ENCODE measurements around the gene C10orf67.
A peak's percentile ranks its signal among the peaks of the same experiment; 100 is the strongest.

C10orf67 gene

DNA sequence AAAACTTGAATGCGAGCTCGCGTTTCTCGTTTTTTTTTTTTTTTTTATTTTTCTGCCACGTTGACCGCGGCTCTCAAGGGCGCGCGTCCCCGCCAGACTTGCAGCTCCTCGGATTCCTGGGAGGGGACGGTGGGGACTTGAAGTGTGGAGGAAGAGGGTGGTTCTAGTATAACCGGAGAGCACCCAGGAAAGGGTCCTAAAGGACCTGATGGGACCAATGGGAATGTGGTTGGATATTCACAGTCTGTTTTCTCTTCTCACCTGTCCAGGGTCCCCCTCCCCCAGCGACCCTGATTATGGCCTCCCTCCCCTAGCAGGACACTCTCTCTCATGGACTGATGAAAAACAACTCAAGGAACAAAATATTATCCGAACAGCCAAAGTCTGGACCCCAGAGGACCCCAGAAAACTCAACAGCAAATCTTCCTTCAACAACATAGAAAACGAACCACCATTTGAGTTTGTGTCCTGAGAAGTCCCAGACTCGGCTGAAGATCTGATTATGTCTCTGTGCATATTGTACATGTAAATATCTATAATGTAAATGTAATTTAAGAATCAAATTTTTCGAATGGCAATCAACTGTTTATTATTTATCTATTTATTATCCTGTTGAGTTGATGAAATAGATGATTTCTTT, 151.0 kb downstream of the C10orf67 start:
- TF ChIP-seq, protein P1, sequence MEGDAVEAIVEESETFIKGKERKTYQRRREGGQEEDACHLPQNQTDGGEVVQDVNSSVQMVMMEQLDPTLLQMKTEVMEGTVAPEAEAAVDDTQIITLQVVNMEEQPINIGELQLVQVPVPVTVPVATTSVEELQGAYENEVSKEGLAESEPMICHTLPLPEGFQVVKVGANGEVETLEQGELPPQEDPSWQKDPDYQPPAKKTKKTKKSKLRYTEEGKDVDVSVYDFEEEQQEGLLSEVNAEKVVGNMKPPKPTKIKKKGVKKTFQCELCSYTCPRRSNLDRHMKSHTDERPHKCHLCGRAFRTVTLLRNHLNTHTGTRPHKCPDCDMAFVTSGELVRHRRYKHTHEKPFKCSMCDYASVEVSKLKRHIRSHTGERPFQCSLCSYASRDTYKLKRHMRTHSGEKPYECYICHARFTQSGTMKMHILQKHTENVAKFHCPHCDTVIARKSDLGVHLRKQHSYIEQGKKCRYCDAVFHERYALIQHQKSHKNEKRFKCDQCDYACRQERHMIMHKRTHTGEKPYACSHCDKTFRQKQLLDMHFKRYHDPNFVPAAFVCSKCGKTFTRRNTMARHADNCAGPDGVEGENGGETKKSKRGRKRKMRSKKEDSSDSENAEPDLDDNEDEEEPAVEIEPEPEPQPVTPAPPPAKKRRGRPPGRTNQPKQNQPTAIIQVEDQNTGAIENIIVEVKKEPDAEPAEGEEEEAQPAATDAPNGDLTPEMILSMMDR (IDR thresholded peaks at IDR 0.05; ENCODE audit: insufficient read depth, low read depth, low read length, missing control alignments), result no peak
- no peak overlapping the region for H3K4me3 ChIP-seq (ENCODE audit: low read length)
- DNase-seq (ENCODE audit: low read depth), result no peak

DNA sequence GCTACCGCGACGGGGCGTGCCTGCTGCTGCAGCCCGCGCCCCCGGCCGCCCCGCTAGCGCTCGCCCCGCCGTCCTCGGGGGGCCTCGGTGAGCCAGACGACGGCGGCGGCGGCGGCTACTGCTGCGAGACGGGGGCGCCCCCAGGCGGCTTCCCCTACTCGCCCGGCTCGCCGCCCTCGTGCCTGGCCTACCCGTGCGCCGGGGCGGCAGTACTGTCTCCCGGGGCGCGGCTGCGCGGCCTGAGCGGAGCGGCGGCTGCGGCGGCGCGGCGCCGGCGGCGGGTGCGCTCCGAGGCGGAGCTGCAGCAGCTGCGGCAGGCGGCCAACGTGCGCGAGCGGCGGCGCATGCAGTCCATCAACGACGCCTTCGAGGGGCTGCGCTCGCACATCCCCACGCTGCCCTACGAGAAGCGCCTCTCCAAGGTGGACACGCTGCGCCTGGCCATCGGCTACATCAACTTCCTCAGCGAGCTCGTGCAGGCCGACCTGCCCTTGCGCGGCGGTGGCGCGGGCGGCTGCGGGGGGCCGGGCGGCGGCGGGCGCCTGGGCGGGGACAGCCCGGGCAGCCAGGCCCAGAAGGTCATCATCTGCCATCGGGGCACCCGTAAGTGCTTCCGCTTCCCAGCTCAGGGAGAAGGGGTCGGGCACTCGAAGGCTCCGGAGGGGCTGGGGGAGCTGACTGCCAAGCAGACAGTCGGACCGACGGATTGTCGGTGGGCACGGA, 151.7 kb downstream of the C10orf67 start:
- H3K4me3 ChIP-seq (ENCODE audit: low read length), result no peak overlapping the region
- TF ChIP-seq, protein P1 (IDR thresholded peaks at IDR 0.05; ENCODE audit: insufficient read depth, low read depth, low read length, missing control alignments), result no peak

DNA sequence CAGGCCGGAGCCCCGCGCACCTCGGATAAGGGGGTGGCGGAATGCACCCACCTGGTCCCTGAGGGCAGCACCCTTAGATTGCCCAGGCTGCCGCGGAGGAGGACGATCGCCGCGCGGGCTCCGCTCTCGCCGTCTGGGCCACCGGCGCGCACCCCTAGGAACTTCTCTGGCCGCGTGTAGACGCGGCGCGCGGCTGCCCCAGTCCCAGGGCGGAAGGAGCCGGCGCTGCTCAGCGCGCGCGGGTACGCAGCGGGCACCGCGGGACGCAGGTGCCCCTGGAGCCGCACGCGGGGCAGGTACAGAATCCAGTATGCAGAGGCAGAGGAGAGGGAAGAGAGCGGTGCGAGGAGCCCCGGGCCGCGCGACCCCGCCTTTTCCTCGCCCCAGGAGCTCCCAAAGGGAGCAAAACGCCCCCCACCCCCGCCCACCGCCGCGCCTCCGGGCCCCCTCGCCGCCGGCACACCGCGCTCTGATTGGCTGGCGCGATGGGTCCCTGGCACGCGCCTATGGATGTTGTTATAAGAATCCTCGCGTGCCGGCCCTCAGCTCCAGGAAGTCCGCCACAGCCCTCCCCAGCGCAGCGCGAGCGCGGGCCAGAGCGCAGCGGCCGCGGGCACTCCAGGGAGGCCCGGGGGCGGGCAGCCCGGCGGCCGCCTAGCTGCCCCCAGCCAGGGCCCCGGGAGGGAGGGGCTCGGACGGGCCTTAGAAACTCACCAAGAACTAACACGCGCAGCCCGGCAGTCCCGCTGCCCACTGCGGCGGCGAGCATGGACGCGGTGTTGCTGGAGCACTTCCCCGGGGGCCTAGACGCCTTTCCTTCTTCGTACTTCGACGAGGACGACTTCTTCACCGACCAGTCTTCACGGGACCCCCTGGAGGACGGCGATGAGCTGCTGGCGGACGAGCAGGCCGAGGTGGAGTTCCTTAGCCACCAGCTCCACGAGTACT, 152.6 kb downstream of the C10orf67 start, which contains the start of gene PTF1A:
TSS of gene PTF1A (plus strand) at position 549 of the 948 bp plus-strand sequence. CDS start at position 768, 219 bp downstream.
- TF ChIP-seq, protein P1 (IDR thresholded peaks at IDR 0.05; ENCODE audit: insufficient read depth, low read depth, low read length, missing control alignments), result no peak
- no peak within 1 kb of the TSS for H3K4me3 ChIP-seq (ENCODE audit: low read length)
- DNase-seq (ENCODE audit: low read depth), result no peak

More for the DNA sequence above, 151.7 kb downstream of the C10orf67 start:
- peak; percentile 14 for DNase-seq (ENCODE audit: low read depth)

DNA sequence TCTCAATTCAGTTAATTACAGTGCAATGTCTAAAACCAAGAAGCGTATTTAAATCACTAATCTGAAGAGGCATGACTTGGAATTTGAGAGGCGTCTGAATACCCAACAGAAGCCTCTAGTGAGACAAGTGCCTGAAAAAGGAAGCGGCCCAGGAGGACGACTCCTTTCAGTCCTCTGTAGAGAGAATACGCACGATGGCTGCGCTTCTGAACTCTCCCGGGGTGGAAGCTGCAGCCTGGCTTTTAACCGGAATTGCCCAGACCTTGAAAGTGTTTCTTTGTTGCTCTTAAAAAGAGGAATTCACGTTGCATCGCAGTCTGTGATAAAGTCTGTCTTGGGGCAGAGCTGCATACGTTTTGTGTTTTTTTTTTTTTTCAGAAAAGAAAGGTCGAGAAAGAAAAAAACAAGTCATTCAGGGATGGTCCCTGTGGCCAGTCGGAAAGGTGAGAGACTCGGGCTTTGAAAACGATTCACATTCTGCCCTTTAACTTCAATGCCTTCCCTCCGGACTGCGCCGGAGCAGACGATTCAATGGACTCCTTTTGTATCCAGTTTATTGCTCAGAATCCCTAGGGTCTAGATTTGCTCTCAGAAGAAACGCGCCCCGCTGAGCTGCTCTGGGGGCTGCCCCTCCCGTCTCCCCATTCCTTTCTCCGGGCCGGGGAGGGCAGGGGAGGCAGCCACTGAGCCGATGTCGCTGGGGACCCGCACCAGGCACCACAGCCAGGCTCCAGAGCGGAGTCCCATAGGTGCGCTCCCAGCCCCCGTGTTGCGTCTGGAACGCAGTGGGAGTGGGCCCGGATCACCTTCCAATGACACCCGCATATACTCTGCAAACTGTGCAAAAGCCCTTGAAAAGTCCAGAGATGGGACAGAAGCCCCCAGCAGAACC, 153.5 kb downstream of the C10orf67 start:
- H3K4me3 ChIP-seq (ENCODE audit: low read length), result no peak overlapping the region
- no peak for DNase-seq (ENCODE audit: low read depth)
- TF ChIP-seq, protein P1 (IDR thresholded peaks at IDR 0.05; ENCODE audit: insufficient read depth, low read depth, low read length, missing control alignments), result no peak

DNA sequence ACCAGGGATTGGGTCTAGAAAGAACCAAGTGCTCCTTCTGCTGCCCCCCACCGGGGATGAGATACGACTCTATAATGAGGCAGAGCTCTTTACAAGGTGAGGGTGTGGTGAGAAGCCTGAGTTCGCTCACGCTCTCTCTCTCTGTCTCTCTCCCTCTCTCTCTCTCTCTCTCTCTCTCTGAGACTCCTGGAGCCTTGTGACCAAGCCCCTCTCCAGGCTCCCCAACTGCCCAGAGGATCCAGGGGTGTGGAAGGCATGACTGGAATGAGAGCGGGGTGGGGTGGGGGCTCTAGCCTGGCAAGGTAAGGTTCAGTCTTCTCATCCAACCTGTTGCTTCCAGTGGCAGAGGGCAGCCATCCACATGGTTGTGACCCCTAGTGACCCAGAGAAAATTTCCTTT, 155.6 kb downstream of the C10orf67 start:
- H3K4me3 ChIP-seq (ENCODE audit: low read length), result no peak overlapping the region
- TF ChIP-seq, protein P1 (IDR thresholded peaks at IDR 0.05; ENCODE audit: insufficient read depth, low read depth, low read length, missing control alignments), result no peak
- DNase-seq (ENCODE audit: low read depth), result no peak

DNA sequence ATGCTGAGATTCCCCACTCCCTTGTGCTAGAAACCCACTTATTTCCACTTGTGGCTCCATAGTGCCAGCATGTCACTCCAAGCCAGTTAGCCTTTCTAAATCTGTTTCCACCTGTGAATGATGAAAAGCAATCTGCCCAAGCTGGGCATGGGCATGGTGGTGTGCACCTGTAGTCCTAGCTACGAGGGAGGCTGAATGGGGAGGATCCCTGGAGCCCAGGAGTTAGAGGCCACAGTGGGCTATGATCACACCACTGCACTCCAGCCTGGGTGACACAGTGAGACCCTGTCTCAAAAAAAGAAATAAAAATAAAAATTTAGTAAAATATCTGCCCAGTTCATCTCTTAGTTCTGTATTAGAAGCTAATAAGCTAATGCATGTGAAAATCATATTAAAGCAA, 157.4 kb downstream of the C10orf67 start:
- H3K4me3 ChIP-seq (ENCODE audit: low read length), result no peak overlapping the region
- no peak for DNase-seq (ENCODE audit: low read depth)
- TF ChIP-seq, protein P1 (IDR thresholded peaks at IDR 0.05; ENCODE audit: insufficient read depth, low read depth, low read length, missing control alignments), result no peak

Data from epithelial cell of esophagus (primary cell).